Fibroblast of lung (primary cell): ENCODE results near the gene STARD5. TPM values are rescaled to one million over a fixed set of nuclear protein-coding genes. Genes with fewer than 3 reads are reported as not detected.

ENCODE experiments used
- DNase-seq, 2 donors: peaks; one replicate each; pipeline versions ENCODE4 v3.0.0 to v3.0.0-alpha.2; 2010; ENCODE audit warnings: low read depth in 2 of 2
- H2AFZ ChIP-seq: 2 replicates; pipeline ENCODE4 v1.5.1; 2012; ENCODE audit warnings: low read length, control low read depth, inconsistent platforms
- H3K27ac ChIP-seq: 2 replicates; pipeline ENCODE4 v1.5.1; 2011; ENCODE audit warnings: low read length, control low read depth; ENCODE audit not compliant: insufficient read depth
- H3K27me3 ChIP-seq: 2 replicates; pipeline ENCODE4 v1.5.1; 2011; ENCODE audit warnings: mild to moderate bottlenecking, low read length; ENCODE audit not compliant: control insufficient read depth, insufficient read depth
- H3K36me3 ChIP-seq: 2 replicates; pipeline ENCODE4 v1.5.1; 2011; ENCODE audit warnings: low read length; ENCODE audit not compliant: control insufficient read depth, insufficient read depth
- H3K4me1 ChIP-seq: 2 replicates; pipeline ENCODE4 v1.5.1; 2011; ENCODE audit warnings: low read length; ENCODE audit not compliant: control insufficient read depth, insufficient read depth; ENCODE audit errors: extremely low read depth
- H3K4me2 ChIP-seq: 2 replicates; pipeline ENCODE4 v1.5.1; 2011; ENCODE audit warnings: low read length, control low read depth; ENCODE audit not compliant: insufficient read depth; ENCODE audit errors: extremely low read depth
- H3K4me3 ChIP-seq, 4 experiments: fragments of 200-600 bp in 1 of 4; sonication (generic) in 1 of 4; replicated peaks in 1 of 4; 2 replicates each; pipeline ENCODE4 v1.5.1; 2011 to 2016; ENCODE audit warnings: low read length in 4 of 4, low read depth in 3 of 4, mild to moderate bottlenecking in 3 of 4, control low read depth in 2 of 4, inconsistent platforms in 1 of 4, mixed read lengths in 1 of 4; ENCODE audit not compliant: insufficient read depth in 1 of 4; ENCODE audit errors: control extremely low read depth in 1 of 4
- H3K79me2 ChIP-seq: 2 replicates; pipeline ENCODE4 v1.5.1; 2012; ENCODE audit warnings: mild to moderate bottlenecking, low read length, inconsistent platforms; ENCODE audit not compliant: control insufficient read depth, insufficient read depth
- H3K9ac ChIP-seq: 2 replicates; pipeline ENCODE4 v1.5.1; 2011; ENCODE audit warnings: mild to moderate bottlenecking, low read length, control low read depth; ENCODE audit not compliant: insufficient read depth
- H3K9me3 ChIP-seq: 2 replicates; pipeline ENCODE4 v1.5.1; 2012; ENCODE audit warnings: low read depth, low read length; ENCODE audit not compliant: control insufficient read depth, insufficient read depth
- H4K20me1 ChIP-seq: 2 replicates; pipeline ENCODE4 v1.5.1; 2011; ENCODE audit warnings: low read length; ENCODE audit not compliant: control insufficient read depth, insufficient read depth; ENCODE audit errors: extremely low read depth
- EZH2 ChIP-seq: IDR thresholded peaks from 2 replicates; pipeline ENCODE4 v1.5.1; 2012; ENCODE audit warnings: low read length, control low read depth, mild to moderate bottlenecking; ENCODE audit errors: missing control alignments
- polyA plus RNA-seq, 2 donors: library from polyadenylated mRNA; depleted of rRNA in 1 of 2; stranded (reverse) in 1 of 2; unstranded in 1 of 2; fragments of >200 nt; gene quantifications; 2 replicates each; pipeline ENCODE4 v1.2.1, GENCODE V29; 2011 to 2012; ENCODE audit warnings: missing spikeins in 1 of 2
- total RNA-seq: library from RNA; depleted of rRNA; stranded (reverse); fragments of >200 nt; gene quantifications from 2 replicates; pipeline ENCODE4 v1.2.1, GENCODE V29; 2014
- TF ChIP-seq, protein P1 (sequence below), 2 donors: IDR thresholded peaks in 1 of 2; conservative IDR thresholded peaks in 1 of 2; 1 replicate in 1 of 2; 2 replicates in 1 of 2; pipeline ENCODE4 v1.5.1; 2011 to 2012; ENCODE audit warnings: low read length in 2 of 2, control low read depth in 1 of 2, inconsistent platforms in 1 of 2, low read depth in 1 of 2, mild to moderate bottlenecking in 1 of 2

STARD5 gene
- total and polyA plus RNA-seq, 2 donors (not counting 1 experiment from before 2014, with no cell fraction given) = 14.9 to 20.1 TPM

DNA sequence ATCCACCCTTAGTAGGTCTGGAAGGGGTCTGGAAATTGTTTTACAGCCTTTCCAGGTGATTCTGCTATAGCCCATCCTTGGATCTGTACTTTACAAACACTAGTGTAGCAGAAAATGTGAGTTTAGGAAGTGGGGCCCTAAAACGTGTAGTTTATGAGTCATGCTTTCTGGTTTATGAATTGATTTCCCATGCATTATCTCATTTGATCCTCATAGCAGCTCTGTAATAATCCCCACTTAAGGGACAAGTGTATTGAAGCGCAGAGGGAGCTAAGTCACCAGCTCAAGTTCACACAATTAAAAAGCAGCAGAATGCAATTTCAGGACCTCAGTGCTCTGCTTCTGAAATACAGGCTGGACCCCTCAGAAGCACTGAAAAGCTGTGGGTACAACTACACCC is 22.7 kb upstream of the STARD5 start:
- Histone ChIP-seq H3K4me2 (no peak overlapping the region), H3K27ac (no peak overlapping the region), H3K36me3 (no peaks in the 10 kb centered on the region), H3K27me3 (peaks cover 2% of the 10 kb centered on the region), H2AFZ (no peak overlapping the region), H3K4me1 (no peaks in the 10 kb centered on the region), H3K9ac (no peak overlapping the region), H3K79me2 (no peaks in the 10 kb centered on the region), H3K4me3 (no peak overlapping the region), H3K9me3 (no peaks in the 10 kb centered on the region), H4K20me1 (no peaks in the 10 kb centered on the region)
- TF ChIP-seq, protein P1, sequence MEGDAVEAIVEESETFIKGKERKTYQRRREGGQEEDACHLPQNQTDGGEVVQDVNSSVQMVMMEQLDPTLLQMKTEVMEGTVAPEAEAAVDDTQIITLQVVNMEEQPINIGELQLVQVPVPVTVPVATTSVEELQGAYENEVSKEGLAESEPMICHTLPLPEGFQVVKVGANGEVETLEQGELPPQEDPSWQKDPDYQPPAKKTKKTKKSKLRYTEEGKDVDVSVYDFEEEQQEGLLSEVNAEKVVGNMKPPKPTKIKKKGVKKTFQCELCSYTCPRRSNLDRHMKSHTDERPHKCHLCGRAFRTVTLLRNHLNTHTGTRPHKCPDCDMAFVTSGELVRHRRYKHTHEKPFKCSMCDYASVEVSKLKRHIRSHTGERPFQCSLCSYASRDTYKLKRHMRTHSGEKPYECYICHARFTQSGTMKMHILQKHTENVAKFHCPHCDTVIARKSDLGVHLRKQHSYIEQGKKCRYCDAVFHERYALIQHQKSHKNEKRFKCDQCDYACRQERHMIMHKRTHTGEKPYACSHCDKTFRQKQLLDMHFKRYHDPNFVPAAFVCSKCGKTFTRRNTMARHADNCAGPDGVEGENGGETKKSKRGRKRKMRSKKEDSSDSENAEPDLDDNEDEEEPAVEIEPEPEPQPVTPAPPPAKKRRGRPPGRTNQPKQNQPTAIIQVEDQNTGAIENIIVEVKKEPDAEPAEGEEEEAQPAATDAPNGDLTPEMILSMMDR (conservative IDR thresholded peaks at IDR 0.05 in 1 of 2, IDR thresholded peaks at IDR 0.05 in 1 of 2; ENCODE audit: low read depth in 1 of 2, low read length in 2 of 2) = no peak
- TF ChIP-seq EZH2 = no peak
- no peak for DNase-seq

DNA sequence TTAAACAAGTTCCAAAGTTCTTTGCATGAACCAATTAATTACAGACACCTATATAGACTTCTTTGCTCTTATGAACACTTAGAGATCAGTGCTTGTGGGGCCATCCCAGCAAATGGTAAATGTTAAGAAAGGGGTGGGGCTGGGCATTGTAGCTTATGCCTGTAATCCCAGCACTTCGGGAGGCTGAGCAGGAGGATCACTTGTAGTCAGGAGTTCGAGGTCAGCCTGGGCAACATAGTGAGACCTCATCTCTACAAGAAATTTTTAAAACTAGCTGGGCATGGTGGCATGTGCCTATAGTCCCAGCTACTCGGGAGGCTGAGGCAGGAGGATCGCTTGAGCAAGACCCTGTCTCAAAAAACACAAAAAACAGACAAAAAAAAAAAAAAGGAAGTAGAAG is 19.4 kb upstream of the STARD5 start:
- H2AFZ ChIP-seq = no peak overlapping the region
- peaks cover 1% of the 10 kb centered on the region for H3K4me1 ChIP-seq

DNA sequence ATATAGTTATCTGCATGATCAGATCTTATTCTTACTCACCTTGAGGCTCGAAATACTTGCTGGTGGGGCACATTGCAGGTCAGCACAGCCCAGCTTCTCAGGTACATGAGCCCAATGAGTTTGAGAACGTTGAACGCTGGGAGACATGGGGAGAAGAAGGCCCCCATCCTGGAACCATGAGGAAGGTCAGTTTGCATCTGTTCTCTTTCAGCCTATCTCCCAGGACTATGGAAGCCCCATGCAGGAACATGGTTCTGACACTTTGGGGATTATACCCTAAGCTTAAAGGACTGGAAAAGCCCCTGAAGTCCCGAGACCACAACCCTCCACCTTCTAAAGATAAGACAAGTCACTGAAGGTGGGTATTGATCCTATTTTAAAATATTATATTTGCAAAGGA is 17.4 kb upstream of the STARD5 start:
- Histone ChIP-seq H3K9me3 (no peaks in the 10 kb centered on the region), H2AFZ (no peak overlapping the region), H3K4me1 (peaks cover 12% of the 10 kb centered on the region), H3K79me2 (no peaks in the 10 kb centered on the region), H3K27ac (no peak overlapping the region), H3K4me3 (no peak overlapping the region), H4K20me1 (no peaks in the 10 kb centered on the region), H3K27me3 (peaks cover 2% of the 10 kb centered on the region), H3K9ac (no peak overlapping the region), H3K36me3 (no peaks in the 10 kb centered on the region), H3K4me2 (no peak overlapping the region)
- no peak for DNase-seq
- no peak for TF ChIP-seq EZH2
- TF ChIP-seq, protein P1 (conservative IDR thresholded peaks at IDR 0.05 in 1 of 2, IDR thresholded peaks at IDR 0.05 in 1 of 2; ENCODE audit: low read depth in 1 of 2, low read length in 2 of 2) = no peak

More for the DNA sequence above, 19.4 kb upstream of the STARD5 start:
- Histone ChIP-seq H4K20me1 (no peaks in the 10 kb centered on the region), H3K4me2 (no peak overlapping the region), H3K27me3 (peaks cover 2% of the 10 kb centered on the region), H3K9me3 (no peaks in the 10 kb centered on the region), H3K27ac (no peak overlapping the region), H3K9ac (no peak overlapping the region), H3K79me2 (no peaks in the 10 kb centered on the region), H3K36me3 (no peaks in the 10 kb centered on the region), H3K4me3 (no peak overlapping the region)
- DNase-seq = no peak
- no peak for TF ChIP-seq EZH2
- TF ChIP-seq, protein P1 (conservative IDR thresholded peaks at IDR 0.05 in 1 of 2, IDR thresholded peaks at IDR 0.05 in 1 of 2; ENCODE audit: low read depth in 1 of 2, low read length in 2 of 2) = no peak
